Mesendoderm (in vitro differentiated cells): ENCODE measurements around the gene IFNGR2.
"Not testable (repeated sequence)": the region's sequence is repeated elsewhere in the genome, so short reads cannot be mapped to it uniquely, and the experiment has no call there.

Experiments
- DNase-seq: peaks from one replicate; pipeline ENCODE4 v3.0.0; 2013
- H2AK5ac ChIP-seq: 2 replicates; pipeline ENCODE4 v1.6.1; 2013; ENCODE audit warnings: low read length, inconsistent platforms
- H2BK120ac ChIP-seq: 2 replicates; pipeline ENCODE4 v1.6.1; 2013; ENCODE audit warnings: low read depth, mild to moderate bottlenecking, low read length, moderate library complexity, mixed read lengths
- H2BK15ac ChIP-seq: replicated peaks from 2 replicates; pipeline ENCODE4 v1.6.1; 2013; ENCODE audit warnings: low read depth, mild to moderate bottlenecking, moderate library complexity
- H2BK5ac ChIP-seq: 2 replicates; pipeline ENCODE4 v1.6.1; 2013; ENCODE audit warnings: low read length, inconsistent platforms
- H3K18ac ChIP-seq: 2 replicates; pipeline ENCODE4 v1.6.1; 2013; ENCODE audit warnings: mild to moderate bottlenecking, low read length, mixed read lengths
- H3K23ac ChIP-seq: one replicate; pipeline ENCODE4 v1.6.1; 2013; ENCODE audit warnings: low read length
- H3K27ac ChIP-seq: 2 replicates; pipeline ENCODE4 v1.5.1; 2013; ENCODE audit warnings: low read depth, mild to moderate bottlenecking, inconsistent platforms, low read length, moderate library complexity
- H3K27me3 ChIP-seq: 2 replicates; pipeline ENCODE4 v1.6.1; 2013; ENCODE audit warnings: low read length, control low read depth, mild to moderate bottlenecking, inconsistent platforms; ENCODE audit not compliant: insufficient read depth, poor library complexity
- H3K36me3 ChIP-seq: 2 replicates; pipeline ENCODE4 v1.6.1; 2013; ENCODE audit warnings: low read length, inconsistent platforms; ENCODE audit not compliant: control insufficient read depth, insufficient read depth
- H3K4ac ChIP-seq: one replicate; pipeline ENCODE4 v1.6.1; 2013; ENCODE audit warnings: low read depth, mild to moderate bottlenecking, low read length, moderate library complexity
- H3K4me1 ChIP-seq: 2 replicates; pipeline ENCODE4 v1.6.1; 2013; ENCODE audit warnings: low read depth, low read length, inconsistent platforms; ENCODE audit not compliant: control insufficient read depth
- H3K4me2 ChIP-seq: 2 replicates; pipeline ENCODE4 v1.6.1; 2013; ENCODE audit warnings: low read length
- H3K4me3 ChIP-seq: 2 replicates; pipeline ENCODE4 v1.5.1; 2013; ENCODE audit warnings: mild to moderate bottlenecking, low read length
- H3K56ac ChIP-seq: one replicate; pipeline ENCODE4 v1.6.1; 2013; ENCODE audit warnings: low read length
- H3K79me1 ChIP-seq: 2 replicates; pipeline ENCODE4 v1.6.1; 2013; ENCODE audit warnings: low read length, inconsistent platforms
- H3K79me2 ChIP-seq: 2 replicates; pipeline ENCODE4 v1.6.1; 2013; ENCODE audit warnings: mild to moderate bottlenecking, low read length; ENCODE audit not compliant: control insufficient read depth, insufficient read depth
- H3K9ac ChIP-seq: 2 replicates; pipeline ENCODE4 v1.6.1; 2013; ENCODE audit warnings: low read length, inconsistent platforms
- H4K5ac ChIP-seq: one replicate; pipeline ENCODE4 v1.6.1; 2013; ENCODE audit warnings: low read length
- H4K8ac ChIP-seq: one replicate; pipeline ENCODE4 v1.6.1; 2013; ENCODE audit warnings: low read depth, mild to moderate bottlenecking, control low read depth, low read length, moderate library complexity
- WGBS: extraction: QIAGEN DNeasy Blood & Tissue Kit; methylation state at CpG from one replicate; pipeline ENCODE4 v1.1.7; 2013; ENCODE audit warnings: low lambda C conversion rate, missing lambda C conversion rate; ENCODE audit not compliant: insufficient coverage; ENCODE audit errors: extremely low coverage; 5-methylcytosine and 5-hydroxymethylcytosine counted together

IFNGR2 gene

DNA sequence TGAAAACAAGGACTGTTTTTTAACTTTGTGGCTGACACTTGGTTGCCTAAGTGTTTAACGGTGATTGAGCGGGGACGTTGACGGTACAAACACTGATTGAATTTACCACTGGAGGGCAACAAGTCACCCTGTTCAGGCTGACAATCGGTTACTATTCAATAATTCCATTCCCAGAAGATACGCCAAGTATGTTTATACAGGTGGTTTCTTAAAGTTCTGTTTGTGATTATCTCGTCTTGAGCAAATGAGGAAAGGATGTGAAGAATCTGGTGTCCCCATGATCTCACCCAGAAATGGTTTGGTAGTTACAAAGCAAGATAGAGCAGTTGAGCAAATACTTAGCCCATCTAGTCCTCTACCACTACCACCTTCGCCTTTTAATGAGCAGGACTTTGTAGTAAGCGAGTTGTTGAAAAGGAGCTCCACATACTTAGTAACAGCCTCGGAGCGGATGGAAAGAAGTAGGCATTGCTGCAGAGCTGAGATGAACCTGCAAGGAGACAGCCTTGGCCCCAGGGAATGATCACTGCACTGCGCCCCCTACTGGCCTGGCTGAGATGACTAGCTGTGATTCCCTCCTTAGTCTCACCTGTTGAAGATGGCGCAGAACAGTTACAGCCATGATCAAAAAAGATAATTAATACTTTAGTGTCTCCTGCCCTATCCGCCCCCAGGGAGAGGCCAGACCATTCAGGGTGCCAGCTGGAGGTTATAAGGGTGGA is 42.2 kb upstream of the IFNGR2 start:
- H2BK5ac ChIP-seq = no peak overlapping the region
- H3K18ac ChIP-seq = no peak overlapping the region
- no peak overlapping the region for H4K8ac ChIP-seq
- H2BK15ac ChIP-seq = no peak overlapping the region
- H2AK5ac ChIP-seq = no peak overlapping the region
- H3K79me2 ChIP-seq = no peaks in the 10 kb centered on the region
- H3K23ac ChIP-seq = no peak overlapping the region
- peak; percentile 81 for DNase-seq
- no peak overlapping the region for H3K4me2 ChIP-seq
- no peak overlapping the region for H3K9ac ChIP-seq
- H3K4me1 ChIP-seq = no peaks in the 10 kb centered on the region
- H2BK120ac ChIP-seq = no peak overlapping the region
- no peak overlapping the region for H3K4ac ChIP-seq
- WGBS = no CpG with 5 or more reads among the region's 14 CpGs
- H3K56ac ChIP-seq = no peak overlapping the region
- H3K4me3 ChIP-seq = no peak overlapping the region
- no peaks in the 10 kb centered on the region for H3K79me1 ChIP-seq
- H3K36me3 ChIP-seq = peaks cover under 1% of the 10 kb centered on the region
- no peaks in the 10 kb centered on the region for H3K27me3 ChIP-seq
- no peak overlapping the region for H3K27ac ChIP-seq
- no peak overlapping the region for H4K5ac ChIP-seq

DNA sequence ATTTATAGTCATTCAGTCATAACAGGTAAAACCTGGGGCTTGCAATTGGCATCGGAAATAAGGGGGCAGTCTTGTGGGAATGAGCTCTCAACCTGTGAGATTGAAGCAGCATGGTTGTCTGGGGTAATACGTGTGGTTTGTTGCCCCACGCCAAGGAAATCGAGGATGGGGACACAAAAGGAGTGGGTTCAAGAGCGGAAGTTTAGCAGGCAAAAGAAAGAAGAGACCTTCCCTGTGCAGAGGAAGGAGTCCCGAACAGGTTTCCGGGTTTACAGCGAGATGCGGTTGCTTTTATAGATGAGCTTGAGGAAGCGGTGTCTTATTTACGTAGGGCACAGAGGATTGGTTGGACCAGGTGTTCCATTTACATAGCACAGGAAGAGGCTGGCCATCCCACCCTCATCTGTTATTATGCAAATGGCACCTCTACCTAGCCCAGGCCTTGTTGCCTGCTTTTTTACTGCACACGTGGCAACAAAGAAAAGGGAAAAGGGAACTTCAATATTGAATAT is 41.1 kb upstream of the IFNGR2 start:
- Histone ChIP-seq H3K4me2 (peak overlapping the region; percentile 25), H3K27ac (no peak overlapping the region), H3K36me3 (no peaks in the 10 kb centered on the region), H3K4me3 (no peak overlapping the region), H2BK15ac (no peak overlapping the region), H3K18ac (peak overlapping the region; percentile 12), H4K8ac (no peak overlapping the region), H3K79me1 (no peaks in the 10 kb centered on the region), H3K23ac (no peak overlapping the region), H3K56ac (peak overlapping the region; percentile 28), H3K4me1 (no peaks in the 10 kb centered on the region), H3K4ac (no peak overlapping the region), H2AK5ac (no peak overlapping the region), H3K9ac (peak overlapping the region; percentile 45), H3K79me2 (no peaks in the 10 kb centered on the region), H2BK5ac (no peak overlapping the region), H2BK120ac (no peak overlapping the region), H3K27me3 (no peaks in the 10 kb centered on the region), H4K5ac (no peak overlapping the region)
- WGBS = no CpG with 5 or more reads among the region's 12 CpGs
- DNase-seq = peak; percentile 54

DNA sequence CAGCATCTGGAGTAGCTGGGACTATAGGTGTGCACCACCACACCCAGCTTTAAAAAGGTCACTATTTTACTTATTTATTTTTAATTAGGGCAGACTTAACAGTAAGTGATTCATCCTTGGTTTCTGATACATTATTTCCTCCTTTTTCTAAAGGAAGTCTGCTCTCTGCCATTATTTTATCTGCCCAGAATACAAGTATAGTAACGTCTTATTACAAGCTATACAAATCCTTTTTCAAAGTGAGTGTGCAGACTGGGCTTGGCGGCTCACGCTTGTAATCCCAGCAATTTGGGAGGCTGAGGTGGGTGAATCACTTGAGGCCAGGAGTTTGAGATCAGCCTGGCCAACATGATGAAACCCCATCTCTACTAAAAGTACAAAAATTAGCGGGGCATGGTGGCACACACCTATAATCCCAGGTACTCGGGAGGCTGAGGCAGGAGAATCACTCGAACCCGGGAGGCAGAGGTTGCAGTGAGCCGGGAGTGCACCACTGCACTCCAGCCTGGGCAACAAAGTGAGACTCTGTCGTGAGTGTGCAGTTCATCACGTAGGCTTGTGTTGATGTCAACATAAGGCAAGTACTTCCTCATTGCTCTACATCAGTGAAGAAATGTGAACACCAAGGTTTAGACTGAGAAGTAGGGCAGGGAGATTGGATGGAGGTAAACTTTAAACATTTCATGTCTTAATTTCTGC is 39.2 kb upstream of the IFNGR2 start:
- H3K4me3 ChIP-seq = not testable (repeated sequence)
- no CpG with 5 or more reads among the region's 10 CpGs for WGBS

DNA sequence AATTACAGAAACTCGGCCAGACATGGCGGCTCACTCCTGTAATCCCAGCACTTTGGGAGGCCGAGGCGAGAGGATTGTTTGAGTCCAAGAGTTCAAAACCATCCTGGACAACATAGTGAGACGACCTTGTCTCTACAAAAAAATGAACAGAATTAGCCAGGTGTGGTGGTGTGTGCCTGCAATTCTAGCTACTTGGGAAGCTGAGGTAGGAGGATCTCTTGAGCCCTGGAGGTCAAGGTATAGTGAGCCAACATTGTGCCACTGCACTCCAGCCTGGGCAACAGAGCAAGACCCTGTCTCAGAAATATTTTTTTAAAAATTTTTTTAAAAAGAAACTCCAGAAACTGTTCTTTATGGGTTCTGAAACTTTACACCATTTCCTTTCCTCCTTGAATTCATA is 38.4 kb upstream of the IFNGR2 start:
- H3K36me3 ChIP-seq = peaks cover 2% of the 10 kb centered on the region
- no peak overlapping the region for H2AK5ac ChIP-seq
- no peak overlapping the region for H3K23ac ChIP-seq
- no peak overlapping the region for H2BK120ac ChIP-seq
- H3K4me3 ChIP-seq = no peak overlapping the region
- H3K79me2 ChIP-seq = no peaks in the 10 kb centered on the region
- no peak overlapping the region for H2BK15ac ChIP-seq
- no peaks in the 10 kb centered on the region for H3K79me1 ChIP-seq
- no peak for DNase-seq
- H3K4me2 ChIP-seq = no peak overlapping the region
- H3K27ac ChIP-seq = no peak overlapping the region
- H4K5ac ChIP-seq = no peak overlapping the region
- WGBS = no CpG with 5 or more reads among the region's 5 CpGs
- no peaks in the 10 kb centered on the region for H3K4me1 ChIP-seq
- no peak overlapping the region for H3K9ac ChIP-seq
- no peak overlapping the region for H4K8ac ChIP-seq
- no peak overlapping the region for H3K56ac ChIP-seq
- no peaks in the 10 kb centered on the region for H3K27me3 ChIP-seq
- no peak overlapping the region for H3K18ac ChIP-seq
- H3K4ac ChIP-seq = no peak overlapping the region
- H2BK5ac ChIP-seq = no peak overlapping the region

More for the DNA sequence above, 39.2 kb upstream of the IFNGR2 start:
- not testable (repeated sequence) for H2BK5ac ChIP-seq, H3K23ac ChIP-seq, H2AK5ac ChIP-seq, H4K5ac ChIP-seq, H3K9ac ChIP-seq, H2BK120ac ChIP-seq, H3K4me1 ChIP-seq, H3K56ac ChIP-seq, H3K36me3 ChIP-seq, H3K27ac ChIP-seq, H3K18ac ChIP-seq, H3K4ac ChIP-seq, H3K79me1 ChIP-seq, H3K4me2 ChIP-seq, DNase-seq, H2BK15ac ChIP-seq, H4K8ac ChIP-seq, H3K79me2 ChIP-seq, H3K27me3 ChIP-seq

DNA sequence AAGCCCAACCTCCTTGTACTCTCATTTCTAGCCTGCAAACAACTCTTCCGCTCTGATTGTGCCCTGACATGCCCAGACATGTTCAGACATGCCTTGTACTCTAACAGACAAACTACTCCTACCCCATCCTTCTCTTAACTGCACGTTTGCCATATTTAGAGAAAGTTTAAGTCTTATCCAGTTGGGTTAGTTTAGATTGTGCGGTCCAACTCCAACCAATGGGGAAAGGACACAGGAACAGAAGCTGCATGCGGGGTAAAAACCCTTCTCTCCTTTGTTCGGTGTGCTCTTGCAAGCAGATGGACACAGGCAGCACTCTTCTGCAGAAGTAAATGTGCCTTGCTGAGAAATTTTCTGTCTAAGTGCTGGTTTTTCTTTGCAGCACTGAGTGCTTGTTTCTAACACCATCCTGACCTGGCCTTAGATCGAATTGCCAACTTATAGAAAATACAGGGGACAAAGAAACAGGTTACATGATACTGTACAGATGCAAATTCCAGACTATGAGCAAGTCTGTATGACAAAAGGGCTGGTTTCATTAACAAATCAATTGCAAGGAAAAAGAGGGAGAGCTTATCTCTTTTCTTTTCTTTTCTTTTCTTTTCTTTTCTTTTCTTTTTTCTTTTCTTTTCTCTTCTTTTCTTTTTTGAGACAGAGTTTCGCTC is 35.8 kb upstream of the IFNGR2 start:
- no peak overlapping the region for H2BK5ac ChIP-seq
- no peak overlapping the region for H3K4me2 ChIP-seq
- peak overlapping the region; percentile 6 for H3K4me3 ChIP-seq
- H3K4ac ChIP-seq = no peak overlapping the region
- H2BK120ac ChIP-seq = no peak overlapping the region
- no peak overlapping the region for H3K9ac ChIP-seq
- H2AK5ac ChIP-seq = no peak overlapping the region
- H3K27ac ChIP-seq = no peak overlapping the region
- H3K18ac ChIP-seq = no peak overlapping the region
- no peak overlapping the region for H3K56ac ChIP-seq
- no peaks in the 10 kb centered on the region for H3K79me2 ChIP-seq
- H3K27me3 ChIP-seq = no peaks in the 10 kb centered on the region
- H4K8ac ChIP-seq = no peak overlapping the region
- H4K5ac ChIP-seq = no peak overlapping the region
- no peaks in the 10 kb centered on the region for H3K4me1 ChIP-seq
- peak; percentile 13 for DNase-seq
- no CpG with 5 or more reads among the region's 7 CpGs for WGBS
- peaks cover 2% of the 10 kb centered on the region for H3K36me3 ChIP-seq
- H2BK15ac ChIP-seq = no peak overlapping the region
- no peak overlapping the region for H3K23ac ChIP-seq
- no peaks in the 10 kb centered on the region for H3K79me1 ChIP-seq
